PC-3 (cell line): ENCODE results near the gene EEIG1. TPM values are rescaled to one million over a fixed set of nuclear protein-coding genes. Genes with fewer than 3 reads are reported as not detected.

ENCODE experiments used
- ATAC-seq: fragments of 200-7000 bp; cut with Tn5 transposase; 2 replicates; pipeline ENCODE4 v1.9.1; 2020; ENCODE audit warnings: mild to moderate bottlenecking, moderate library complexity
- BruUV-seq: library from RNA; stranded (reverse); fragments of 400-500 nt; replicated peaks from 2 replicates; lab custom pipeline; 2021; lab: Mats Ljungman, UMichigan
- CTCF ChIA-PET: fragments of 300-600 bp; sonication (Branson Sonifier 250); formaldehyde crosslinking; loops from one replicate; lab custom pipeline; 2022; ENCODE audit warnings: antibody characterized with exemption; lab: Charles Lee
- POLR2A ChIA-PET: fragments of 300-600 bp; sonication (Branson Sonifier 250); formaldehyde crosslinking; loops from one replicate; lab custom pipeline; 2022; ENCODE audit warnings: antibody characterized with exemption; ENCODE audit not compliant: unreplicated experiment; lab: Charles Lee
- DNase-seq: peaks from one replicate; pipeline ENCODE4 v3.0.0-alpha.2; 2015
- H2AFZ ChIP-seq: fragments of 300-600 bp; sonication (generic); 2 replicates; pipeline ENCODE4 v1.6.0; 2016; ENCODE audit warnings: antibody characterized with exemption, low read length
- H3F3A ChIP-seq: fragments of 300-600 bp; sonication (generic); one replicate; pipeline ENCODE4 v1.6.0; 2017; ENCODE audit warnings: antibody characterized with exemption, low read length, control low read depth, mild to moderate bottlenecking; ENCODE audit not compliant: unreplicated experiment
- H3K27ac ChIP-seq: fragments of 300-600 bp; sonication (generic); 2 replicates; pipeline ENCODE4 v1.5.1; 2016; ENCODE audit warnings: mild to moderate bottlenecking, low read length
- H3K27me3 ChIP-seq: fragments of 300-600 bp; sonication (generic); 2 replicates; pipeline ENCODE4 v1.6.1; 2016; ENCODE audit warnings: low read length, mixed read lengths
- H3K36me3 ChIP-seq: fragments of 300-600 bp; sonication (generic); 2 replicates; pipeline ENCODE4 v1.6.1; 2016; ENCODE audit warnings: low read depth, mixed run types, low read length, mixed read lengths
- H3K4me1 ChIP-seq: fragments of 300-600 bp; sonication (generic); 2 replicates; pipeline ENCODE4 v1.5.1; 2016; ENCODE audit warnings: low read length; ENCODE audit not compliant: insufficient read depth
- H3K4me2 ChIP-seq: fragments of 300-600 bp; sonication (generic); 2 replicates; pipeline ENCODE4 v1.6.0; 2016; ENCODE audit warnings: low read length
- H3K4me3 ChIP-seq: fragments of 300-600 bp; sonication (generic); 2 replicates; pipeline ENCODE4 v1.5.1; 2016; ENCODE audit warnings: mild to moderate bottlenecking, low read length, mixed read lengths
- H3K79me2 ChIP-seq: fragments of 300-600 bp; sonication (generic); 2 replicates; pipeline ENCODE4 v1.6.1; 2017; ENCODE audit warnings: low read length, mixed read lengths
- H3K9ac ChIP-seq: fragments of 300-600 bp; sonication (generic); 2 replicates; pipeline ENCODE4 v1.6.0; 2016; ENCODE audit warnings: mild to moderate bottlenecking, low read length
- H3K9me2 ChIP-seq: fragments of 300-600 bp; sonication (generic); replicated peaks from 2 replicates; pipeline ENCODE4 v1.6.1; 2016; ENCODE audit warnings: mixed run types, low read length, mixed read lengths
- H3K9me3 ChIP-seq: fragments of 300-600 bp; sonication (generic); 2 replicates; pipeline ENCODE4 v1.6.1; 2016; ENCODE audit warnings: low read length, mixed read lengths
- H4K20me1 ChIP-seq: fragments of 300-600 bp; sonication (generic); 2 replicates; pipeline ENCODE4 v1.6.1; 2016; ENCODE audit warnings: low read length, mixed read lengths
- EZH2 ChIP-seq: fragments of 300-600 bp; sonication (generic); IDR thresholded peaks from one replicate; pipeline ENCODE4 v1.6.1; 2017; ENCODE audit warnings: antibody characterized with exemption, mild to moderate bottlenecking, low read length; ENCODE audit not compliant: unreplicated experiment
- EZH2phosphoT487 ChIP-seq: fragments of 300-600 bp; sonication (generic); IDR thresholded peaks from 2 replicates; pipeline ENCODE4 v1.6.1; 2018; ENCODE audit warnings: mild to moderate bottlenecking, antibody characterized with exemption, low read length, borderline replicate concordance
- intact Hi-C: fragments of 100-400 bp; cut with micrococcal nuclease; formaldehyde crosslinking; loops from 2 replicates; pipeline ENCODE4 v1.9.0; 2023
- total RNA-seq: library from RNA; depleted of rRNA; stranded (reverse); fragments of >200 nt; gene quantifications from 2 replicates; pipeline ENCODE4 v1.2.3, GENCODE V29; 2014
- TF ChIP-seq, protein P1 (sequence below): fragments of 300-600 bp; sonication (generic); conservative IDR thresholded peaks from 2 replicates; pipeline ENCODE4 v1.5.1; 2017; ENCODE audit warnings: antibody characterized with exemption, low read depth, mild to moderate bottlenecking, low read length

Gene EEIG1
- total RNA-seq, 1 experiment from 2014 or later = 10.8 TPM

DNA sequence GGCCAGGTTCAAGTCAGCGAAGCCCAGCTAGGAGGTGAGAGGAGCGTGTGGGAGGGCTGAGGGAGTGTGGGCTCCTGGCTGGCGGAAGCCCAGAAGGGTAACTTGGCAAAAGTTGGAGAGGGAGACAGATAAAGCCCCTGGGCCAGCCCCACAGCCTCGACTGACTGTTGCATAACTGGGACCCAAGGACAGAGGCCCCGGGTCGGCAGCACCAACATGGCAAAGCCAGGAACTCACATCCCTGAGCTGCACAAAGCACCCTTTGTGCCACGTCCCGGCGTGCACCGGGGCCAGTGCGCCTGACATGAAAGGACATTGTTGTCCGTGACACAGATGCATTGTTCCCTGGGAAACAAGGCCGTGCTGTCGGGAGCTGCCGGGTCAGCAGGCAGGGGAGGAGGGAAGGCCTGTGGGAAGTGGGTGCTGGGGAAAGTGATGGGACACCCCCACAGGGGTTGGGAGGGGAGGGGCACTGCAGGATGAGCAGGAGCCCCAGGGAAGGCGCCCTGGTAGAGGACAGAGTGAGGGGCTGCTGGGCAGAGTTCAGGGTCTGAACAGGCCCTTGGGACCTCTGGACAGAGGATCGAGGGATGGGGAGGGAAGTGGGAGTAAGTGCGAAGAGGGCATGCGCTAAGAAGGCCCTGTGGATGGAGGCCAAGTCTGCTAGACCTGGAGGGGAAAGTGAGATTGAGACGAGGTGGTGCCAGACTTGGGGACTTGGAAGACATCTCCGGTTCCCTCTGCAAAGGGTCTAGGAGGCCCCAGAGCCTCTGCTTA, 30.1 kb downstream of the EEIG1 start:
- H3K9ac ChIP-seq = no peak overlapping the region
- no peak overlapping the region for H3K4me3 ChIP-seq
- no peak overlapping the region for H3K4me2 ChIP-seq
- no peaks in the 10 kb centered on the region for H4K20me1 ChIP-seq
- no peak overlapping the region for H3K27ac ChIP-seq
- peaks cover 23% of the 10 kb centered on the region for H3K79me2 ChIP-seq
- no peak for DNase-seq
- no peaks in the 10 kb centered on the region for H3K27me3 ChIP-seq
- H2AFZ ChIP-seq = no peak overlapping the region
- no peaks in the 10 kb centered on the region for H3K9me2 ChIP-seq
- no peak for ATAC-seq
- BruUV-seq = no TSS peak
- H3K9me3 ChIP-seq = no peaks in the 10 kb centered on the region
- TF ChIP-seq EZH2 (no peak), EZH2phosphoT487 (no peak)
- TF ChIP-seq, protein P1, sequence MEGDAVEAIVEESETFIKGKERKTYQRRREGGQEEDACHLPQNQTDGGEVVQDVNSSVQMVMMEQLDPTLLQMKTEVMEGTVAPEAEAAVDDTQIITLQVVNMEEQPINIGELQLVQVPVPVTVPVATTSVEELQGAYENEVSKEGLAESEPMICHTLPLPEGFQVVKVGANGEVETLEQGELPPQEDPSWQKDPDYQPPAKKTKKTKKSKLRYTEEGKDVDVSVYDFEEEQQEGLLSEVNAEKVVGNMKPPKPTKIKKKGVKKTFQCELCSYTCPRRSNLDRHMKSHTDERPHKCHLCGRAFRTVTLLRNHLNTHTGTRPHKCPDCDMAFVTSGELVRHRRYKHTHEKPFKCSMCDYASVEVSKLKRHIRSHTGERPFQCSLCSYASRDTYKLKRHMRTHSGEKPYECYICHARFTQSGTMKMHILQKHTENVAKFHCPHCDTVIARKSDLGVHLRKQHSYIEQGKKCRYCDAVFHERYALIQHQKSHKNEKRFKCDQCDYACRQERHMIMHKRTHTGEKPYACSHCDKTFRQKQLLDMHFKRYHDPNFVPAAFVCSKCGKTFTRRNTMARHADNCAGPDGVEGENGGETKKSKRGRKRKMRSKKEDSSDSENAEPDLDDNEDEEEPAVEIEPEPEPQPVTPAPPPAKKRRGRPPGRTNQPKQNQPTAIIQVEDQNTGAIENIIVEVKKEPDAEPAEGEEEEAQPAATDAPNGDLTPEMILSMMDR = no peak
- CTCF ChIA-PET = no interaction called here
- POLR2A ChIA-PET = no interaction called here
- peaks cover 17% of the 10 kb centered on the region for H3K4me1 ChIP-seq
- intact Hi-C loops = no loop called here
- H3K36me3 ChIP-seq = no peaks in the 10 kb centered on the region
- no peaks in the 10 kb centered on the region for H3F3A ChIP-seq

DNA sequence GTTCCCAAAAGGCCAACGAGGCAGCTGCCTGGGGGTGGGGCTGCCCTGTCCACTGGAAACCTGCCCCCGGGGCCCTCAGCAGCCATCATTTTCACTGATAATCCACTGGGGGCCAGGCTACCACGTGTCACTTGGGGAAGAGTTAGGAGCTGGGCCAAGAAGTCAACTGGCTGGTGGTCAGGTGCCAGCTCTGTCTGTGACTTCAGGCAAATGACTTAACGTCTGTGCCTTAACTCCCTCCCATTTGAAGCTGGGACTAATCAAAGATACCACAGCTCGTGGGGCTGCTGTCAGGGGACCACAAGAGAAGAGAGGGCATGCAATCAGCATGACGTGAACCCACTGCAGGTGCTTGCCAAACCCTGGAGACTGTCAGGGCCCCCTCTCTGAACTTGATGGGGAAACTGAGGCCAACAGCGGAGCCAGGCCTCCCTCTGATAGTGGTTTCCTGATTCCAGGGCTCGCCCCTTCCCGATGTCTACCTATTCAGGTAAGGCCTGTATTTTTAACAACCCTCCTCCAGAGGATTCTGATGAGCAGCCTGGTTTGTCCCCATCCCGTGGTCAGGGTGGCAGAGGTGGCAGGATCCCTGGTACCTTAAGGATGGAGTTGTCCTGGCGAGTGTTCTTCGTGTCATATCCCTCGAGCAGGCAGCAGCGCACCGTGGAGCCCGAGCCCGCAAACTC, 30.8 kb downstream of the EEIG1 start:
- H3K27ac ChIP-seq = no peak overlapping the region
- H2AFZ ChIP-seq = no peak overlapping the region
- H3K9ac ChIP-seq = no peak overlapping the region
- TF ChIP-seq, protein P1 = no peak
- TF ChIP-seq EZH2 (no peak), EZH2phosphoT487 (no peak)
- H3F3A ChIP-seq = no peaks in the 10 kb centered on the region
- peaks cover 20% of the 10 kb centered on the region for H3K79me2 ChIP-seq
- ATAC-seq = no peak
- H3K4me2 ChIP-seq = no peak overlapping the region
- H3K36me3 ChIP-seq = no peaks in the 10 kb centered on the region
- intact Hi-C loops = no loop called here
- H3K27me3 ChIP-seq = no peaks in the 10 kb centered on the region
- no peaks in the 10 kb centered on the region for H4K20me1 ChIP-seq
- H3K4me1 ChIP-seq = peaks cover 12% of the 10 kb centered on the region
- ChIA-PET POLR2A (no interaction called here), CTCF (no interaction called here)
- H3K9me2 ChIP-seq = no peaks in the 10 kb centered on the region
- H3K9me3 ChIP-seq = no peaks in the 10 kb centered on the region
- no peak for DNase-seq
- H3K4me3 ChIP-seq = no peak overlapping the region
- no TSS peak for BruUV-seq
